ENCODE results near the gene TP53.

The TP53 gene

GRCh38 chr17:7687072-7687907, at the start of gene TP53:
TSS of gene TP53 (minus strand) at chr17:7687490. CDS start at chr17:7676594, 10,896 bp downstream.
- no peak for DNase-seq

- no peak for DNase-seq
These were observed 45.8 kb upstream of the TP53 start for GRCh38 chr17:7732981-7733539.

GRCh38 chr17:7729816-7730215, 42.5 kb upstream of the TP53 start:
- DNase-seq = no peak

- no peak for DNase-seq
These were observed 40.6 kb upstream of the TP53 start for GRCh38 chr17:7727886-7728285.

- no peak for DNase-seq
These were observed 34.3 kb upstream of the TP53 start for GRCh38 chr17:7721612-7722011.

GRCh38 chr17:7720125-7720524, 32.8 kb upstream of the TP53 start:
- DNase-seq = no peak

GRCh38 chr17:7719661-7720060, 32.4 kb upstream of the TP53 start:
- DNase-seq = no peak

GRCh38 chr17:7717756-7718350, 30.6 kb upstream of the TP53 start:
- DNase-seq = no peak

GRCh38 chr17:7716901-7717755, 29.8 kb upstream of the TP53 start, which contains the start of gene DNAH2:
TSS of gene DNAH2 (plus strand) at chr17:7717744. CDS start at chr17:7719735, 1,991 bp downstream.
- no peak for DNase-seq

- DNase-seq = no peak
These were observed 28.9 kb upstream of the TP53 start for GRCh38 chr17:7715936-7716886.

- no peak for DNase-seq
These were observed 27.7 kb upstream of the TP53 start for GRCh38 chr17:7714721-7715594.

- no peak for DNase-seq
These were observed 26.5 kb upstream of the TP53 start for GRCh38 chr17:7713782-7714181.

GRCh38 chr17:7712111-7712771, 25.0 kb upstream of the TP53 start:
- no peak for DNase-seq

- no peak for DNase-seq
These were observed 23.9 kb upstream of the TP53 start for GRCh38 chr17:7711051-7711755.

- no peak for DNase-seq
These were observed 23.0 kb upstream of the TP53 start for GRCh38 chr17:7710301-7710700.

- DNase-seq = no peak
These were observed 21.7 kb upstream of the TP53 start for GRCh38 chr17:7709031-7709430.

- DNase-seq = no peak
These were observed 20.8 kb upstream of the TP53 start for GRCh38 chr17:7707858-7708750.

GRCh38 chr17:7707446-7707845, 20.2 kb upstream of the TP53 start:
- DNase-seq = no peak

All from cortex of kidney (tissue), 1 donor.